HG02981 (cell line): Measurements from ENCODE around the gene HOXB4.

Source experiments
- ATAC-seq: cut with Tn5 transposase; IDR thresholded peaks from one replicate; pipeline ENCODE4 v1.9.1; 2021; ENCODE audit warnings: mild to moderate bottlenecking, moderate library complexity; ENCODE audit not compliant: unreplicated experiment

The HOXB4 gene

DNA sequence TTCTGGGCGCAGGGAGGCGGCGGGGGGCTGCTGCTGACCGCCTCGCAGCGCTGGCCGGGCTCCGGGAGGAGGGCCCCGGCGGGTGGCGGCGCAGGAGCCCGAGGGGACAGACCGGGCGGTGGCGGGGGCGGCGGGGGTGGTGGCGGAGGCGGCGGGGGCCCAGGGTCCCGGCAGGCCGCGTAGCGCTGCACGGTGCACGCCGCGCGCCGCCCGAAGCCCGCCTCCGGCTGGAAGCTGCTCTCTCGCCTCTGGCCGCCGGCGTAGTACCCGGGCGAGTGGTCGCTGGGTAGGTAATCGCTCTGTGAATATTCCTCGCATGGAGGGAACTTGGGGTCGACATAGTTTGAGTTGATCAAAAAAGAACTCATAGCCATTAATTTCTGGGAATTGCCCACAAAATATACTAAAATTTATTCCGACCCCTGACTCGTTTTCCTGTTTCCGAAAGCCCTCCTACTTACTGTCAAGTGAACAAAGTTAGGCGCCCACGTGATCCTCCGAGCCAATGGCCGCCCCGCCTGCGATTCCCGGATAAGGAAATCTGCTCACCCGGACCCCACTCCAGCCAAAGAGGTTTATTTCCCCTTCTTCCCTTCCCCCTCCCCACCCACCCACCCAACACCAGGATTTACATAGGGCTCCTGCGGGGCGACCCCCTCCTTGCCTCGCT is at the start of gene HOXB4:
TSS of gene HOXB4 (minus strand) at position 405 of the 670 bp plus-strand sequence. CDS start at position 374, 31 bp downstream.
- no peak for ATAC-seq

DNA sequence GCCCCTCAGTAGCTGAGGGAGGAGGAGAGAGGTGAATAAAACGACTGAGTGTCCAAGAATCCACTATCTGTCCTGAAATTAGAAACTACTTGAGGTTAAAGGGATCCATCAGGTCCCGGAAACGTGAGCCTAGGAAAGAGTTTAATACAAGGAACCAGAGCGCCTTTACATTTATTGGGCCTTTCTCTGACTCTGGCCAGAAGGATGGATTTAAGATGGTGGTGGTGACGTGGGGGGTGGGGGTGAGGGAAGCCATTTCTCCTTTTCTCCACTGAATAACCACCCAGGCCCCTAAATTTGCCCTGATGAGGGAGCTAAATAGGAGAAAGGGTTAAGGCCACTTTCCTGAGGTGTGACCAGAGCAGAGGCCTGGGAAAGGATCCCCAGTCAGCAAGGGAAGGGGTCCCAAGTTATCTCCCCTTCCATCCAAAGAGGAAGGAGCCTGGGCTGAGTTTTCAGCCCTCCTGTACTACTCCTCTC is 49.0 kb upstream of the HOXB4 start:
- no peak for ATAC-seq

DNA sequence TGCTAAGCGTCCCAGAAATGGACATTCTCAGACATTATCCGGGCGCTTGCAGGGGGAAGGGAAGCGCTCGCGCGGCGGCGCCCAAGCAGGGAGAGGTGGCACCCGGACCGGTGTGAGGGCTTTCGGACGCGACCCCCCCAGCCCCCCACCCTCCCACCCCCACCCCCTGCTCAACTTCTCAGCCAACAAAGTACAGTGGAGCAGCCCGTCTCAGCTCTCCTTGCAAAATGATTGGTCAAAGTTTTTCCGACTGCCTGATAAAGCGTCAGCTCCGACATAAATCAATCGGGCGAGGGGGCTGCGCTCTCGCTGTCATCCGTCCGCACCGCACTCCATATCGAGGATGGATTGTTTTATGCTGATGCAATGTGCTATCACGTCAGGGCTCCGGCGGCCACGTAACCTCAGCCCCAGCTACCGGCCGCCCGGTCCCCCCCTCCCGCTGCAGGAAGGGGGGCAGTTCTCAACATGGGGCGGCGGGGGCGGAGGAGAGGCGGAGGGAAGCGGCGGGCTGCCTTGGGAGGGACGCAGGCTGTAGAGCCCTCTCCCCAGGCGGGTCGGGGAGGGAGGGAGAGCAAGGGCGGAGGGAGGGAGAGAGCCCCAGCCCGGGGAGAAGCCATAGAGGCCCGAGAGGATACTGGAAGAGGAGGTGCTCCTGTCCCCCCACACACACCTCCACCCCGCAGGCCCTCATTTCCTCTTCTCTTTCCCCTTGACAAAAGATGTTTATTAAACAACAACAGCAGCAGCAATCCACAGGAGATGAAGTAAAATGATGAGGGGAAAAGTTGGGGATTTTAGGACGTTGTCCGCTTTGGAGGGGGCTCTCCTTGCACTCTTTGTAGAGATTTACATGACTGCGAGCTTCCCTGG is 48.3 kb upstream of the HOXB4 start, which contains the start of gene HOXB9:
TSS of gene HOXB9 (minus strand) at position 114 of the 873 bp plus-strand sequence. CDS start at position 25, 89 bp downstream.
- no peak for ATAC-seq

DNA sequence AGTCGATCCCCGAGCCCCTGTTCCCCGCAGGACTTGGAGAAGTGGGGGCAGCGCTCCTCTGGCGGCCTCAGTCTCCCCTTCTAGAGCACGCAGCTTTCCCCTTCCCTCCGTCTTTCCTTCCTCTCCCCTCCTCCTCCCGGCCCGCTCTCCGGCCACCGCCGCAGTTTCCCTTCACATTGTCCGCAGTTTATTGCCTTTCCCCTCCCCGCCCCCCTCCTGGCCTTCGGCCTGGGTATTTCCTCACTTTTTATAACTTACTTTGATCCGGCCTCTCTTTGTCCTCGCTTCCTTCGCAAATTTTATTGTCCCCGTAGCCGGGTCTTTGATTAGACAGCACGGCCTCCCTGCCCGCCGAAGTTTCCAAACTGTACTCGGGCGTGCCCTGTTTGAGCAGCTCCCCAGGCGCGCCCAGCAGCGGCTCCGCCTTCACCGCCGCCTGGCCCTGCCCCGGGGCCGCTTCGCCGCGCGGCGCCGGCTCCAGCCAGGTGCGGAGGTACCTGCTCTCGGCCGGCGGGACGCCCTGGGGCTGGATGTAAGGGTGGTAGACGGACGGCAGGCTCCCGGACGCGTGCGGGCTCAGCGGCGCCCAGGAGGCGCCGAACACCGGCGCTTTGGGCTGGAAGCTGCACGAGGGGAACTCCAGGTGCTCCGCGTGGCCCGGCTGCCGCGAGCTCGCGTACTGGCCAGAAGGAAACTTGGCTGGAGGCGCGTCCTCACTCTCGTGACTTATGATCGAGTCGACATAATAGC is 47.5 kb upstream of the HOXB4 start:
- ATAC-seq, result no peak

DNA sequence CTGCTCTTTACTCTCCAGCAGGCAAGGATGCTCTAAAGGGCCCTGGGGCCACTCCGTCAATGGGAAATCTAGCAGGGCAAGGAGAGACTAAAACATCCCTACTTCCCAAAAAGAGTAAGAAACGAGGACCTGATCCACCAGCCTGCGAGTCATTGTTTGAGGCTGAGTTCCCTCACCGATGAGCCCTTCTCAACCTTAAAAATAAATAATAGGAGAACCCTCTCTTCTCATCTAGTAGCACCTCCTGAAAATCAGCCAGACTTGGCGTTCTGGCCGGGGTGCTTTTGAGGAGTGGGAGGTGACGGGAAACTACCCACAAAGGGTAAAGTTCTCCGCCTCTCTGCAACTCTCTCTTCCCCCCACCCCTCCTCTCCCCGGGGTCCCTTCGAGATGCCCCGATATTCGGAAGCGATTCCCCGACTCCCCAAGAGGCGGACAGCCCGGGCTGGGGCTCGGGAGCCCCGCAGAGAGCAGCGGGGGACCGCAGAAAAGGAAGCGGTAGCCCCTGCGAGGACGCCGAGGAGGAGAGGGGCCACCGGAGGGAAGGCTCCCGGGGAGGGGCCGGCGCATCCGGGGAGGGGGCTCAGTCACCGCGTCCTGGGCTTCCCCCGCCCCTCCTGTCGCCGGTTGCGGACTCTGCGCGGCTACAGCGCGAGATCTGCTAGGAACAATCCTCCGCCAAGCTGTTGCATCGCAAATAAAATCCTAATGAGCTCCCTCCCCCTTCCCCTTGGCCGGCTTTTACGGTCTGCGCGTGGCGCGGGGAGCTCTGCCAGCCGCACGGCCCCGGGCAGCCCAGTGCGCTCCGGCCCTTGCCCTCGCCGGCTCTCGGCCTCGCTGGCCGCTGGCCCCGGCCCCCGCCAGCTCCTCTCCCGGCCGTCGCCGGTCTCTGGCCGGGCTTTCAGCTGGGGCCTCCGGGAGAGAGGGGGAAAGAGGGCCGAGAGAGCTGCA is 46.7 kb upstream of the HOXB4 start:
- no peak for ATAC-seq

DNA sequence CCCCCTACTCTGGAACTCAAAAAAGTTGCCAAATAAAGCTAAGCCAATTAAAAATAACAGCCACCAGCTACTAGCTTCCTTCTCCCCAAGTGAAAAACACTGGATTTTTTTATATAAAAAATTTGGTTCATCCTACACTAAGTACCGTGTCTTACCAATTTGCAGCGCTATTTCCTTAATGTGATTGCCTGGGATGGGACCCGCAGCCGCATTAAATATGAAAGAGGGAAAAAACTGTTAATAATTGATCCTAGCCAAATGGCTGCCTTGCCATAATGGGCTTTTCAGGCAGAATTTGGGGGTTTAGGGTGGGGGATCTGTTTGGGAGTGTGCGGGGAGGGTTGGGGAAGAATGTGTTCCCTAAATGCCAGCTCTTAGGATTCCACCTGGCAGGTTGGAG is 46.0 kb upstream of the HOXB4 start:
- no peak for ATAC-seq

DNA sequence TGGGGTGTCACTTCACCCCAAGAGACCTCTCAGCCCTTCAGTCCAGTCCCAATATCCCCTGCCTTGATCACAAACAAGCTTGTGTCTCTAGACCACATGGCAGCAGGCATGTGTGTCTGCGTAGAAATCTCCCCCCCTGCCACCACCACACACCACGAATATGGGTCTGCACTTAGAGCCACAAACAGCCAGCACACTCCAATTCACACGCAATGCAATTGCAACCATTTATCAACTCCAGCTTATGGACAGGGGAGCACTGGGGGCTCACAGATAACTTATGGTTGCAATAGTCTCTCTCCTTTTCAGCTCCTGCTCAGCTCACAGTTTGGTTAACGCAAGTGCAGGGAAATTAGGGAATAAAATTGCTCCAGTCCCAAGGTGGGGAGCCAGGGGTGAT is 45.4 kb upstream of the HOXB4 start:
- ATAC-seq, result no peak

DNA sequence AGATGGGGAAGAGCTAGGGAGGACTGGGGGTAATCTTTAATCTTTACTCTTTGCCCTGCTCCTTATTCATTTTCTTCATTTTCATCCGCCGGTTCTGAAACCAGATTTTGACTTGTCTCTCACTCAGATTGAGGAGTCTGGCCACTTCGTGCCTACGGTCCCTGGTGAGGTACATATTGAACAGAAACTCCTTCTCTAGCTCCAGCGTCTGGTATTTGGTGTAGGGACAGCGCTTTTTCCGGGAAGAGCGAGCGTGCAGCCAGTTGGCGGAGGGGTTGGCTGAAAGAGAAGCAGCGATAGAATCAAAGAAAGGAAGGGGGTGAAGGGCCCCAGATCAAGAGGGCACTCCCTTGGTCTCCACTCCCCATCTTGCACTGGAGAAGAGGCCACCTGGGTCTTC is 44.7 kb upstream of the HOXB4 start:
- no peak for ATAC-seq

DNA sequence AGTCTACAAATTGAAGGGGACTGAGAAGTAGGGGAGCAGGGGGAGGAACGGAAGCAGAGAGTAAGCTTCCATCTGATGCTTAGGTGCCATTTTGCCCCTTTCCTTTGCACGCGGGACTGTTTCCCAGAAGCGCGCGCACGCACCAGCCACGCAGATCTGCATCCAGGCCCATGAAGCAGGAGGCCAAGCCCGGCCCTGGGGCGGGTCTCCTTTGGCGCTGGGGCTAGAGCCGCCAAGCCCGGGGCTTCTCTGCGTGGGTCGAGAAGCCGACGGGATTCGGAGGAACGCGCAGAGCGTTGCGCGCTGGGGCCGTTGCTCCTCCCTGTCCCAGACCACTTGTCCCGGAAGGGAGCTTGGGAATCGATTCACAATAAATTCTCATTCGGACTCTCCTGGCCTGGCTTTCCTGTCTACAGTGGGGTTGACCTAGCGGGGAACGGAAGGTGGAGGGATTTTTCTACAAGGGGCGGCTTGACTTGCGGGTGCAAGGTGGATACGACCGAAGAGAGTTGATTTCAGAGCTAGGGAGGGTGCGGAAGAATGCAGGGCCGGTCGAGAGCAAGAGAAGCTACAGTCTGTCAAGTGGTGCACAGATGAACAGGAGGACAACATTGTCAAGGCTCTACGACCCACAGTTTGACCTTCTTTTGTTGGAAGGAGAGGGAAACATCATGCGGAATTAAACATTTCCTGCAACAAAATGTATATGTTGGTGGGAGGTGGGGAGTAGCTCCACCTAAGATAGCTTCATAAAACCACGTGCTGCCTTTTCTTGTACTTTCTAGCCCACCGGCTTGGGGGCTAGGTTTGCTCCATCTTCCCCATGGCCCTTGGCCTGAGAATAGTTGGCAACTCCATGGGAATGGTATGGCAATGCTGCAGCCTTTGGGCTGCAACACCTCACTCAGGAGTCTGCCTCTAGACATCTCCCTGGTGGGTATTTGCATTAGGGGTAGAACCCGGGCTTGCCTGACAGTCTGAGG is 43.6 kb upstream of the HOXB4 start:
- ATAC-seq, result no peak

DNA sequence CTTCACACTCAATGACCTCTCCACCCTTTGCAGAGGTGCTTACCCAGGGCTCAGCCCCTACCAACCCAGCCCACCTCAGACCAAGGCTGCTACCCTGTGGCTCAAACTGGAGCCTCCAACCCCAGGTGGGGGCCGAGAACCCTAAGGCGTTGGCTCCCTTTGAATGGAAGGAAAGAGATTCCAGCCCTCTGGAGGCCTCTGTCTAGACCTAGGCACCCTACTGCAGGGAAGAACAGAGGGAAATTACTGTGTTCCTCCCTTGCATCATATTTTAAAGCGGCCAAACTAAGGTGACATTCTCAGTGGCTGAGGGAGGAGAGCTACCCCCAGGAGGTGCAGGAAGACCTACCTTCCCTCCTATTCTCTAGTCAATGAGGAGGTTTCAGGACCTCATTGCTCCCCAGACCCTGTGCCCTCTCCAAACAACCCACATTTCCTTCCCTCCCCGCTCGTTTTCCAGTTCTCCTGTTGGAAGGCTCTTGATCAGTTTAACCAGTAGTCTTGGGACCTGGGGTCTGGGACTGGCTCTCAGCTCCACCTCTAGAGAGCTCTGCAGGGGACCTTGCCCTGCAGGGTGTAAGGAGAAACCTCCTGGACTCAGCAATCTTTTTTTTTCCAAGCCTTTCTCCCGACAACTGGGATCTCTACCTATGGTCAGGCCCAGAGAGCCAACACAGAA is 42.5 kb upstream of the HOXB4 start:
- ATAC-seq, result no peak

DNA sequence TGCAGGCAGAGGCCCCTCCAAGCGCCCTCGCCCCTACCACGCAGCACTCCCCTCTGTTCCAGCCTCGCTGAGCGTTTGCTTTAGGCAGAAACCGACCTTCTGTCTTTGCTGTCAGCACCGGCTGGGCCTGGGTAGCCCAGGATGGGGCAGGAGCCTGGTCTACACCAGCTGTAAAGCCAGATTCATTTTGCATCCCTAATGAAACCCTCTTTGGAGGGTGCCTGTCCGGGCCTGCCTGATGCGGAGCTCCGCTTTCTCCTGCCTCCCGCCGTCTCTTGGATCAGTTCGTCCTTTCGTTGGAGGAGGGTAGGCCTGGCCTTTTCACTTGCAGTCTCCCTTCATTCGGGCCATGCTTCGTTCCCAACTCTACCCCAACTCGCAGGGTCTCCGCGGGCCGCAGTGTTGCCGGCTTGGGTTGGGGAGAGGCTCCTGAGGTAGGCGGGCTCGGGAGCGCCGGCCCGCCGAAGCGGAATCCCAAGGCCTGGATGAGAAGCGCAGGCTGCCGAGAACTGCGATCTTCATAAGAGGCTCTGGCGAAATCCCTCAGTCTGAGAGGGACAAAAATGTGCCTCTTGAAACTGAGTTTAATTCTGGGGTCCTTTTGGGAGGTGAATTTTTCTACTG is 41.8 kb upstream of the HOXB4 start:
- ATAC-seq, result no peak

DNA sequence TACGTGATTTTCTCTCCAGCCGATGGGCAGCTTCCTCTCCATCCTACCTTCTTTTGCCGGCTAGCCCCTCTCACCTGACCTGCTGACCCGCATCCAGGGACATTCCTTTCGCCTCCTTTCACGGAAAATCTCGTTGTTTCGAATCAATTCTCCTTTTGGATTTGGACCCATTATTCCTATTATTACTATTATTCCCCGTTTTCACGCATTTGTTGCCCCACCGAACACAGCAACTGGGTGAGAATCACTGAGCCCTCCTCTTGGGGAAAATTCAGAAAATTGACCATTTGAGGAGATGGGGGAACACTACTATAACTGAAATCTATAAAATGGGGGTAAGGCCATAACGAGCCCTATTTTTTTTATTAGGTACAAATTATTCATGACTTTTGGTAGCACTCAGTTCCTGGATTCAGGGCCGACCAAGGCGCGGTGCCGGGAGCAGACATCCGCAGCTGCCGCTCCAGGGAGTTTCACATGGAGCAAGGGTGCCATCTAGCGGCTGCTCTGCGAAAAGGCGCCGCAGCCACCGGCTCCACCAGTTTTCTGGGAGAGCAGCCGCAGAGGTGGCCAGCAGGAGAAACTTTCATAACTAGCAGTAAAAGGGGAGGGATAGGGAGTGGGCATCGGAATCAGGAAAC is 40.2 kb upstream of the HOXB4 start:
- no peak for ATAC-seq

DNA sequence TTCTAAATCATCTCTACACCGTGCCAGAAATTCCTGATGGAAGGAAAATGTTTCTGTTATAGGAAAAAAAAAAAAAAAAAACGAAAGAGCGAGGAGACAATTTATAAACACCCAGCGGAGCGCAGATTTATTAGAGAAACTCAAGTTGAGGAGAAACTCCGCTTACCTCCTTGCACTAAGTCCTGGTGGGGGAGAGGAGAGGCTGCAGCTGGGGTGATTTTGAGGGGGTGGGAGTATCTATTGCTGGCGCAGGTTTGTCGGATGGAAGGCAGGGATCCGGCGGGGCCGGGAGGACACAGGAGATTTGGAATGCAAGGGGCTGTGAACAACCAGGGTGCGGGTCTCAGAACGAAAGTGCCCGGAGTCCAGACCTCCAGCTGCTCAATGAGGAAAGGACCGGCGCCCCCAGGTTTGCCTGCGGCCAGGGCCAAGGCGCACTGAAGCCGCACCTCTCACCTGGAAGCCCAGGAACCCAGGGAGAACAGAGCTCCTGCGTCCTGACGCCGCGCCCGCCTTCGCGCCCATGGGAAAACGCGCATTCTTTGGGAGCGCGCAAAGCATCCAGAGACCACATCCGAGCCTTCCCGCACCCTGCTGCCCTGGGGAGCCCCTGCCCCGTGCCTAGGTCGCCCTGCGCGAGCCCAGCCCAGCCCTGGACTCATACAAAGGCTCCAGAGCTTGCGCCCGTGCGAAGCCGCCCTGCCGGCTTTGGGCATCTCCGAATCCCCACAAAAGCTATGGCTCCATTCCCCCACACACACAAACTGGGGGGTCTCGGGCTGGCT is 39.5 kb upstream of the HOXB4 start:
- ATAC-seq, result no peak

DNA sequence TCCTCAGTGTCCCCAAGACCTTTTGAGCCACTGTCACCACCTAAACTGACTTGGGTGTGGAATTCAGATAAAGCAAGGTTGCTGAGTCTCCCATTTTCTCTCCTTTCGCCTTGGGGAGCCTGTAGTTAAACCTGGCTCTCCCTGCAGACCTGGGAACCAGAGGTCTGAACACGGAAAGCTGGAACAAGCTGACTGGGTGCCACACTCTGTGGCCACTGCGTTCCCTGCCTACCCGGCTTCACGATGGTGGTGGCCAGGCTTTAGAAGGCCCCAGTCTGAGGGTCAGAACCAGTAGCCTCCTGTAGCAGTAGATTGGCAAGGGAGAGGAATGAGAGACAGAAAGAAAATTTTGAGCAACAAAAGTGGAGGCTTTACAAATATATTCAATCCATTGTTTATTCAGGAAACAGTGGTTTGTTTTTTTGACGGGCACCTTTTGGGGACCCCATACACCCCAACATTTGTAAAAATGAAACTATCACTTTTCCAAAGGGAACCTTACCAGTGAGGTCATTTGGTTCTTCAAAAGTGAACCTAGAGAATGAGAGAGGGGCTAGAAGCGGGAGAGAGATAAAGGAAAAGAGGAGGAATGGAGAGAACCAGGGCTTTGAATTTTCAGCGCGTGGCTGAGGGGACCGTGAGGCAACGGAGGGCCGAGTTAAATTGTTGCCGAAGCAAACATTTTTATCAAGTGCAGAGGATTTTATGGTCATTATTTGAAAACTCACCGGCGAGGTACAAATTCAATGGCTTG is 38.7 kb upstream of the HOXB4 start:
- ATAC-seq, result no peak

DNA sequence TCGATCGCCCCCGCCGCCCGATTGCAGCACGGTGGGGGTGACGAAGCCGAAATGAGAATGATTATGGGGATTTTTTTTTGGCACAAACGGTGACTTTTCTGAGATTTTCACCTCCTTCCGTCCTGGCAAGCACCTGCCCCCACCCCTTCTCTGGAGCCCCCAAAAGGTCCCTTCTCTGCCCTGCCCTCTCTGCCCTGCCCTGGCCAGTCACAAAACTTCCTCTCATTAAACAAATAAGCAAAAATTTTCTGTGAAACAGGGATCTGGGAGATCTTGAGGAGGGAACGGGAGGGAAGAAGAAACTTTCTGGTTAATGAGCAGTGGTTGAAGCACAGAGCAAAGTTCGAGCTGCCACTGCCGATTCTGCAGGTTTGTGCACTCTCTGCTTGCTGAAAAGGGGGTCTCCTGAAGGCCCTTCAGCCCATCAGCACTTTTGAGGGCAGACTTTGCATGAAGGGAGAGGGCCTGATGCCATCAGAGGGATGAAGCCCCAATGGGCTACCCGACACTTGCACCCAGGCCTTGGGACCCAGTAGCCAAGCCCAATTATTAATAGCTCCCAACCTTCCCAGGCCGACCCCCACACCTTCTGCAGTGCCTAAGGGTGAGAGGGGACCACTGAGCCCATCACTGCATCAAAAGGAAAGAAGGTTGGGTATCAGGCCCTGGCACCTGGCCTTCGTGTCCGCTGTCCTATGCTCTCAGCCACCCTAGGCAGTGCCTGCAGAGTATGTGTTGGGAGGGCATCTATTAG is 38.0 kb upstream of the HOXB4 start:
- ATAC-seq, result no peak
